Activated B cell treated with CpG ODN at 0.5 μM for 24 hours (primary cell): Measurements from ENCODE around the gene GCK. TPM values are rescaled to one million over a fixed set of nuclear protein-coding genes. Genes with fewer than 3 reads are reported as not detected.
"Not testable (repeated sequence)": the region's sequence is repeated elsewhere in the genome, so short reads cannot be mapped to it uniquely, and the experiment has no call there.

Experiments used
- ATAC-seq: fragments of 200-7000 bp; cut with Tn5 transposase; one replicate; pipeline ENCODE4 v1.10.0; 2021; ENCODE audit warnings: low read depth, mild to moderate bottlenecking, moderate library complexity
- CTCF ChIA-PET: fragments of 350-600 bp; sonication (Branson Sonifier 250); formaldehyde crosslinking; loops from one replicate; lab custom pipeline; 2021; ENCODE audit warnings: antibody characterized with exemption; lab: Charles Lee
- POLR2A ChIA-PET: fragments of 350-600 bp; sonication (Branson Sonifier 250); formaldehyde crosslinking; loops from one replicate; lab custom pipeline; 2021; ENCODE audit warnings: antibody characterized with exemption; lab: Charles Lee
- DNase-seq: peaks from one replicate; pipeline ENCODE4 v3.0.0; 2022
- H3K27ac Mint-ChIP-seq: one replicate; pipeline ENCODE4 v1.8.0; 2020; ENCODE audit warnings: mixed read lengths
- H3K27me3 Mint-ChIP-seq: one replicate; pipeline ENCODE4 v1.8.0; 2021; ENCODE audit warnings: mixed read lengths
- H3K36me3 Mint-ChIP-seq: one replicate; pipeline ENCODE4 v1.8.0; 2021; ENCODE audit warnings: low read depth, mixed read lengths
- H3K4me1 Mint-ChIP-seq: one replicate; pipeline ENCODE4 v1.8.0; 2021; ENCODE audit warnings: mixed read lengths
- H3K4me3 Mint-ChIP-seq: one replicate; pipeline ENCODE4 v1.8.0; 2020; ENCODE audit warnings: mild to moderate bottlenecking, mixed read lengths
- H3K9me3 Mint-ChIP-seq: one replicate; pipeline ENCODE4 v1.8.0; 2020; ENCODE audit warnings: mixed read lengths
- CTCF ChIP-seq: fragments of 200-600 bp; IDR thresholded peaks from one replicate; pipeline ENCODE4 v1.8.0; 2022; ENCODE audit warnings: antibody characterized with exemption, mild to moderate bottlenecking
- intact Hi-C: fragments of 100-400 bp; cut with micrococcal nuclease; formaldehyde crosslinking; loops from one replicate; pipeline ENCODE4 v1.15.1; 2024
- total RNA-seq: library from RNA; stranded (reverse); gene quantifications from 2 replicates; pipeline ENCODE4 v1.2.3, GENCODE V29; 2022

Gene GCK
- total RNA-seq, 1 donor from 2014 or later: 0.13 TPM

DNA sequence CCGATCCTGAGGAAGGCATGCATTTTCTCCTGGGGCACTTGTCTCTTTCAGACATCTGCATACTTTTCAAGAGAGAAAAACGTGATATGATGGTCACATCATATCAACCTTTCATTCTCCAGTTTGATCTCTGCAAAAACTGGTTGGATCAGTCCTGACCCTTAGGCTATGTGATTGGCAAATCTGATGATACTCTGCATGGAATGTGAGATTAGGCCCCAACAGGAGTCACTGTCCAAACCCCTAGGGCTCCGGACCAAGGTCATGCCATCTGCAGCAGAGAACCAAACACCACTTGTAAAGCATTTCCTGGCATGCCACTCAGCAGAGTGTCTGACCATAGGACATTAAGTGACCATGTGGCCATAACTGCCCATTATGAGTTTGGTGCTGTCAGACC lies 8.6 kb downstream of the GCK start:
- H3K27me3 Mint-ChIP-seq: peaks cover 13% of the 10 kb centered on the region
- DNase-seq: no peak

GRCh38 chr7:44177570-44178131 lies 11.6 kb downstream of the GCK start:
- ChIA-PET CTCF (no interaction called here), POLR2A (no interaction called here)
- intact Hi-C loops: no loop called here
- no peaks in the 10 kb centered on the region for H3K4me1 Mint-ChIP-seq
- TF ChIP-seq CTCF: no peak
- no peak for ATAC-seq
- no peak overlapping the region for H3K27ac Mint-ChIP-seq
- H3K4me3 Mint-ChIP-seq: no peak overlapping the region
- no peaks in the 10 kb centered on the region for H3K36me3 Mint-ChIP-seq
- DNase-seq: no peak
- peaks cover 13% of the 10 kb centered on the region for H3K27me3 Mint-ChIP-seq
- H3K9me3 Mint-ChIP-seq: no peaks in the 10 kb centered on the region

More for the DNA sequence above, 8.6 kb downstream of the GCK start:
- CTCF ChIA-PET: no interaction called here
- intact Hi-C loops: no loop called here
- POLR2A ChIA-PET: no interaction called here
- Mint-ChIP-seq H3K4me1 (no peaks in the 10 kb centered on the region), H3K4me3 (no peak overlapping the region), H3K27ac (no peak overlapping the region), H3K9me3 (no peaks in the 10 kb centered on the region), H3K36me3 (no peaks in the 10 kb centered on the region)
- no peak for TF ChIP-seq CTCF
- ATAC-seq: no peak

- DNase-seq: no peak
- ChIA-PET POLR2A (no interaction called here), CTCF (no interaction called here)
- Mint-ChIP-seq H3K36me3 (no peaks in the 10 kb centered on the region), H3K27me3 (peaks cover 7% of the 10 kb centered on the region), H3K27ac (no peak overlapping the region), H3K9me3 (no peaks in the 10 kb centered on the region), H3K4me1 (no peaks in the 10 kb centered on the region), H3K4me3 (no peak overlapping the region)
- no peak for ATAC-seq
- no peak for TF ChIP-seq CTCF
- intact Hi-C loops: no loop called here
These were observed 12.8 kb downstream of the GCK start for GRCh38 chr7:44176486-44176885.

- POLR2A ChIA-PET: no interaction called here
These were observed 13.5 kb downstream of the GCK start for GRCh38 chr7:44175730-44176129.

DNA sequence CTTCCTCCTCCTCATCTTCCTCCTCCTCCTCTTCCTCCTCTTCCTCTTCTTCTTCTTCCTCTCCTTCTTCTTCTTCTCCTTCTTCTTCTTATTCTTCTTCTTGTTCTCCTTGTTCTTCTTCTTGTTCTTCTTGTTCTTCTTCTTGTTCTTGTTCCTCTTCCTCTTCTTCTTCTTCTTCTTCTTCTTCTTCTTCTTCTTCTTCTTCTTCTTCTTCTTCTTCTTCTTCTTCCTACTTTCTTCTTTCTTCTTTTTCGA lies 14.6 kb downstream of the GCK start:
- not testable (repeated sequence) for H3K27ac Mint-ChIP-seq

More at GRCh38 chr7:44175730-44176129, 13.5 kb downstream of the GCK start:
- CTCF ChIA-PET: no interaction called here
- TF ChIP-seq CTCF: no peak
- DNase-seq: no peak
- H3K36me3 Mint-ChIP-seq: no peaks in the 10 kb centered on the region
- no peak for ATAC-seq
- H3K27ac Mint-ChIP-seq: no peak overlapping the region
- no peaks in the 10 kb centered on the region for H3K4me1 Mint-ChIP-seq
- H3K27me3 Mint-ChIP-seq: peaks cover 1% of the 10 kb centered on the region
- H3K4me3 Mint-ChIP-seq: no peak overlapping the region
- H3K9me3 Mint-ChIP-seq: no peaks in the 10 kb centered on the region
- intact Hi-C loops: no loop called here

More for the DNA sequence above, 14.6 kb downstream of the GCK start:
- H3K4me1 Mint-ChIP-seq, H3K27me3 Mint-ChIP-seq, ATAC-seq, H3K4me3 Mint-ChIP-seq, intact Hi-C loops, POLR2A ChIA-PET, H3K36me3 Mint-ChIP-seq, CTCF ChIA-PET, DNase-seq, H3K9me3 Mint-ChIP-seq: not testable (repeated sequence)
